GM15510 (cell line): ENCODE measurements around the gene PARVB.

Experiments used
- POLR2A ChIP-seq: IDR thresholded peaks from 3 replicates; pipeline ENCODE4 v1.6.1; 2011; ENCODE audit warnings: borderline replicate concordance; ENCODE audit not compliant: insufficient read length; ENCODE audit errors: extremely low read depth

PARVB gene

DNA sequence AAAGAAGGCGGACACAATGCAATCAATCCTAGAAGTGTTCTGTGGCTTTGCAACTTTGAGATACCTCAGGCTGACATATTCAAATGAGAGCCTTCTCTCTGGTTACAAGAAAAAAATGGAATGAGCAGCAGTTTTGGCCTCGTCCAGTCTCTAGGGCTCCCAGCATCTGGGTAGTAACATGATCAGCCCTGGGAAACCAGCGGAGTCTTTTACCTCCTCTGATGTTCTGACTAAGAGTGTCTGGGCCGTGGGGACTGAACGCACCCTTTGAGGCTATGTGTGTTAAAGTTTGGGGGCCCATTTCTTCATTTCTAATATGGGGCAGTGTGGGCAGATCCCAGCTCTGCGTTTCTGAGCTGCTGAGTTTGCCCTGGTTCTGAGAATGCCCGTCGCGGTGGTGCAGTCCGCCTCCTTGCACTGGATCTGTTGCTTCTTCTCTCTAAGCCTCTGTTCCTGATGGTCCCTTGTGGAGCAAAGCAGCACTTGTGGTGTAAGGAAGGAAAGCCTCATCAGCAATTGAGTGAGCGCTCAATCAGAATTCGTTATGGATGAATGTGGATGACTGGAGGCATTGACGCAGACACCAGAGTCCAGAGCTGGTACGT, 8.1 kb downstream of the PARVB start:
- TF ChIP-seq POLR2A = no peak

DNA sequence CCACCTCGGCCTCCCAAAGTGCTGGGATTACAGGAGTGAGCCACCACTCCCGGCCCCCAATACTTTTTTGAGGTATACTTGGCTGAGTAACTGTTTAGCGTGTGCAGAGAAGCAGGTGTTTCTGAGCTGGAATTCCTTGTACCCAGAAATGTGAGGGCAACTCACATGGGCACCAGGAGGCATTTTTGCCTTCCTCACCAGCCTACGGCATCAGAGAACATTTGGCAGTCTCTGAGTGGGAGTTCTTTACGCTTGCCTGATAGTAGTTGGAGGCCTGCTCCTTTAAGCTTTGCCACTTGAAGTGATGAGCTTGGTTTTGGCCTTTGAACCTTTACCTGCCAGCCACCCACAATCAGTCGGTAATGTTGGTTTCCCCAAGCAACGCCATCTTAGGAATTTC, 9.2 kb downstream of the PARVB start:
- no peak for TF ChIP-seq POLR2A

DNA sequence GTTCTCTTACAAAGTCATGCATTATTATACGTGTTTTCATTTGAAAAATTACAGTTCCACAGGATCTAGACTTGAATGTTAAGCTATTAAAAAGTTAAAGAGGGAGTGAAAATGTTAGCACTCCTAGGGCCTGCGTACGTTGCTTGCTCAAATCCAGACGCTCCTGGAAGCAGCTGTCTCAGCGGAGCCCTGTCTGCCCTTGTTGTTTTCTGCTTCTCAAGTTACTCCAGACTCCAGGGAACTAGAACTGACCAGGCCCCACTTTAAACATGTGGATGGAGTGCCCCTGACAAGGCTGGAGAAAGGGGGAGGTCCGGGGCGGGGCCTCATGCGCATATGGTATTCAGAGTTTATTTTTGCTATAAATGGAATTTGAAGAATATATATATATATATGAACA, 9.6 kb downstream of the PARVB start:
- TF ChIP-seq POLR2A = no peak

DNA sequence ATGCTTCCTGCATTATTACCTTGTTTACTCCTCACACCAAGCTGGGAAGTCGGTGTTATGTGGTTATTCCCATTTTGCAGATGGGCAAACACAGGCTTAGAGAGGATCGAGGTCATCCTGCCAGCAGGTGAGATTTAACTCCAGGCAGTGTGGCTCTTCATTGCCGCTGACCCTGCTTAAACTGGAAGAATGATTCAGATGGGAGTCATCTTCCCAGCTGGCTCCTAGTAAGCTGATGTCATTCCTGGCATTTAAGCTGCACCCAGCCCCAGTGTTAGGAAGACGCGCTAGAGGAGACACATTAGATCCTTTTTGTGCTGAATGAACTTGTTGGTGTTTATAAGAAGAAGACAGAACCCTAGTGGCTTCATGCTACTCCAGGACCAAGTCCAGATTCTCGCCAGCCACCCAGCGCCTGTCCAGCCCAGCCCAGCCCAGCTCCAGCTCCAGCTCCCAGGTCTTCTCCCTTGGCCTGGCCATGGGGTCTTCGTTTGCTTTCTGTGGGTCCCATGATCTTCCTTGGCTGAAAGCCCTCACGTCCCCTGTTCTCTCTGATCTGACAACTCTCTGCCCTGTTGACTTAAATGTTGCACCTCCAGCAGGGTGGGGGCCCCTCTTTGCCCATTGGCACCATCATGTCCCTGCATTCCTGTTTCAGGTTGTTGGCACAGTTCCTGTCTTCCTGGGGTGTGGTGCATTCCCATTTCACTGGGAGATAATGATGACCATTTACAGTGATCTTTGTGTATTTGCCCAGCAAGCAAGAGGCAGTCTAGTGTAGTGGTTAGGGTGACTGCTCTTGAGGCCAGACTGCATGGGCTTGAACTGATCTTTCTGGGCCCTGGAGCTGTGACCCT, 13.6 kb downstream of the PARVB start:
- no peak for TF ChIP-seq POLR2A

DNA sequence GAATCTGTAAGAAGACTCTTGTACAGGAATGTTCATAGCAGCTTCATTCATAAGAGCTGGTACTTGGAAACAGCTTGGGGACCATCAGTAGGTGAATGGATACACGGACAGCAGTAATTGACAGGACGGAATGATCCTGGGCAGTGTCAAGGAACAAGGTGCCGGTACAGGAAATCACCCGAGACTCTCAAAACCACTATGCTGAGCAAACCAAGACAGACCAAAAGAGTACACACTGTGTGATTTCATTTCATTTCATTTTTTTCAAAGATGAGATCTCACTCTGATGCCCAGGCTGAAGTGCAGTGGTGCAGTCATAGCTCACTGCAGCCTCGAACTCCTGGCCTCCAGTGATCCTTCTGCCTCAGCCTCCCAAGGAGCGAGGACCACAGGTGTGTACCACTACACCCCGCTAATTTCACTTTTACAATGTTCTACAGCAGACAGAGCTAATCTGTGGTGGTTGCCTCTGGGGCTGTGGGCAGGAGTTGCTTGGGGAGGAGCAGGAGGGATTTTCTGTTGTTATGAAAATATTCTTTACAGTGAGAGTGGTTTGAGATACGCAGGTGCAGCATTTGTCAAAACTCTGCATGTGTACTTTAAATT, 15.6 kb downstream of the PARVB start:
- no peak for TF ChIP-seq POLR2A

DNA sequence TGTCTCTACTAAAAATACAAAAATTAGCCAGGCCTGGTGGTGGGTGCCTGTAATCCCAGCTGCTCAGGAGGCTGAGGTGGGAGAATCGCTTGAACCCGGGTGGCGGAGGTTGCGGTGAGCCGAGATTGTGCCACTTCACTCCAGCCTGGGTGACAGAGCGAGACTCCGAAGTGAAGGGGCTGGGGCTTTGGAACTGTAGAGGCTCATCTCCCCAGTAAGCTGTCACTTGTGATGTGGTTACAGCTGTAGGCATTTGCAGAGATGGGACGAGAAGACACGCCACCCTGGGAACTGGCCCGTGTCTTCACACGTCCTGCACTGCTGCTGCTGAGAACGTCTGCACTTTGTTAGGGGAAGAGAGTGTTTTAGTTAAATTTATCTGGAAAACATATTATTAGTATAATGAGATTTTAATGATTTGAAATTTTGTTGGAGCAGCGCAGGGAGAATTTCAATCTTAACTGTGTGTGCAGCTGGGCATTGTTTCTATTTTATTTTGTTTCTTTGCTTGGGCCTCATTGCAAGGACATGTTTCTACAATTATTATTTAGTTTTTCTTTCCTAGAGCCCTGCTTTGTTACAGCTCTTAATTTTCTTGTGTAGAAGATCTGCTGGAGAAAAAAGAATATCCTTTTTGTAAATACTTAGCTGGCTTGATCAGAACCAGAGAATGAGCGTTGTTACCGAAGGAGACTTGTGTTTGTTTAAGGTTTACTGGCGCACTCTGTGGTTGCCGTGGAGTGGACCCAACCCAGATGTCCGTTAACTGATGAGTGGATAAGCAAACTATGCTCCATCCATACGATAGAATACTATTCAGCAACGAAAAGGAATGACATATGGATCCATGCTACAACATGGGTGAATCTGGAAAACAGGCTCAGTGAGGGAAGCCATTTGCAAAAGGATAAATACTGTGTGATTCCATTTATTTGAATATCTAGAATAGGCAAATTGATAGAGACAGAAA, 18.4 kb downstream of the PARVB start:
- no peak for TF ChIP-seq POLR2A

DNA sequence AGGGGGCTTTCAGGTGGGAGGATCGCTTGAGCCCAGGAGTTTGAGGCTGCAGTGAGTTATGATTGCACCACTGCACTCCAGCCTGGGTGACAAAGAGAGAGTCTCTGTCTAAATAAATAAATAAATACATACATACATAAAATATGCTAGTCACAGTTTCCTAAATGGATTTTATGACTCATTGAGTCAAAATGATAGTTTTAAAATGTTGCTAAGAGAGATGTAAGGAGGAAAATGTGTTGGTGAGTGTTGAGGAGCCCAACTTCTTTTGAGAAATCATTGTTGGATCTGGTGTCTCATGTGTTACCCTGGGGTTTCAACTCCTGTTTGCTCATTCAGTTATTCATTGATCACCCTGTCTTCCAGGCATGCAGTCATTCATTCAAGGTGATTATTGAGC, 21.0 kb downstream of the PARVB start:
- TF ChIP-seq POLR2A = no peak

DNA sequence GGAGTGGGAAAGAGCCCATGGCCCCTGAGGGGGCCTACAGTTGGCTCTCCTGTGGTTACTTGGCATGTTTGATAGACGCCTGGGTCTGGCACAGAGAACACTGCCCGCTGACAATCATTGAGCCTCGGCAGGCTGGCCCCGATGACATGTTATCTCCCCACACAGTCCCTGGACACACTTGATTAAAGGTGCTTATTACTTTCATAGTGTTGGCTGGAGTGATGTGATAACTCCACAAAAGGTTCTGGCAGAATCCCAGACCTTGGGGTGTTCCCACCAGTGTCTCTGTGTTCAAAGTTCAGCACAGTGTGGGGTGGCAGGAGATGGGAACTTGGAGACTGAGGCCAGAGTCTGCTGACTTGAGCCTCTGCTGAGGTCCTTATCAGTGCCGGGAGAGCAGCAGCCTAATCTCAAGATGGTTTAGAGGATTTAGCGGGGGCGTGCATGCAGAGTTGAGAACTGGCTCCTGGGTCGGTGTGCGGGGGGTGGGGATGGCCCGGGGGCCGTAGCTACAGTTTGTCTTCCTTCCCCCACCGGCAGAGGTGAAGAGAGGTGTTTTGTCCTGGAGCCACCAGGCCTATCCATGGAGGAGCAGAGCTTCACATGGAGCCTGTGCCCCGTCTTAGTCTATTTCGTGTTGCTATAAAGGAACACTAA, 22.5 kb downstream of the PARVB start:
- no peak for TF ChIP-seq POLR2A

DNA sequence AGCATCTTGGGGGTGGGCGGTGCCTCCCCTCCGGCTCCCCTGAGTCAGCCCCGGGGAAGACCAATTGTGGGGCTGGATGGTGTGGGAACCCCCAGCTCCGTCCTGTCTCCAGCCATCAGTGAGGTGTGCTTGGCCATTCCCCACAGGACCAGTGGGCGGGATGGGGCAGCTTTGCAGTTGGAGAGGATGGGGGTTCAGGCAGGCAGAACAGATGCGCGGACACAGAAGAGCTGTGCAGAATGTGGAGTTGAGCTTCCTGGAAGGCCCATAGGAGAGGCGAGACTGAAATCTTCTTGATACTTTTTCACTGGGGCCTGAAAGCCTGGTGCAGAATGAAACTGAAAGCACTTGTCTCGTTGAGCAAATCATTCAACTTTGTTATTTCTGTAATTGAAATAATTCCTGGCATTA, 23.8 kb downstream of the PARVB start:
- TF ChIP-seq POLR2A = no peak

DNA sequence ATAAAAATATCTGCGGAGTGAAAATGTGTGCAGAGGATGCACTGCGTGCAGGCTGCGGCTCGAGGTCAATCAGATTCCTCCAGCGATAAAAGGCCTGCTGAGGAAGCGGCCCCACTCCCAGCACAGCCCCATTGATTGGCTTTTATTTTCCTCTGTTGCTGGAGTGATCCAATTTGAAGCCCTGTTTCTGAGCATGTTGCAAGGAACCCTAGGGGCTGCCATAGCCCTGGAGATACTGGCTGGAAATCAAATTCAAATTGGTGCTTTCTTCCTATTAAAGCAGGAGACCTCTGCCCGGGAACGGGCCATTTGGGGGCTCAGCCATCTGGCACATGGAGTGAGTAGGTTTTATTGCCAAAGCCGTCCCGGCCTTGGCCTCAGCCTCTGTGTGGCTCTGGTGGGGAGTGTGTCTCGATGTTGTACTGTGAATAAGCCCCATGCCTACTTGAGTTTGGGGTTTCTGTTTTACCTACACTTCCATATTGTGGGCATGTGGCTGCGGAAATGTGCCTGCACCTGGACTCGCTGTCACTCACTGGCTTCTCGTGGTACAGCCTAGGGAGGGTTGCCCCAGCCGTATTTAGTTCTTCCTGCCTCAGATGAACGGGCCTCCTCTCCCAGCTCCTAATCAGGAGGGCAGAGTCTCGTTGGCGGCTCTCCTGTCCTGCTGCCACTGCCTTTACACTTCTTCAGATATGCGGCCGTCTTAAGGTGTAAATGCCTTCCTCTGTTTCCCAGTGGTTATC, 25.6 kb downstream of the PARVB start:
- TF ChIP-seq POLR2A = no peak

DNA sequence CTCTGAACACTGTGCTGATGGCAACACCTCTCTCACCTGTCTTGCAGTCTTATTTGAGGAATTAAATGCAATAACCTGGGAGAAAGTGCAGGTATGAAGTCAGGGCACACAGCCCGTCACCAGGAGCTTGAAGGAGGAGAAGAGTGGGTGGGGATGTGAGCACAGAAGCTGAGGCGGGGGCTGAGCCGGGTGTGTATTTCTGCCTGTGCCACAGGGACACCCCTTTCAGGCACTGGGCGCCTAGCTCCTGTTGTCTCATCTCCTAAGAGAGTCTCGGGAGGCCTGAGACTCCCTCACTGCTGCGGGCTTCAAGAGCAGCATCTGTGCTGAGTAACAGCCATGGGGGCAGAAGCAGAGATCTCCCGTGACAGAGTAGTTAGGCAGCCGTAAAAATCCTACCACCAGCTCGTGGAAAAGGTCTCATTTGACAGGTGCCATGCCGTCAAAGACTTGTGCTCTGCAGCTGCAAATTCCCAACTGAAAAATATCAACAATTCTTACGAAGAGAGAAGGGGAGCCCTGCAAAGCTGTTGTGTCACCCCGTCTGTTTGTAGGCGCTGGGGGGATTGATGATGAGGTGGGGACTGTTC, 26.8 kb downstream of the PARVB start:
- no peak for TF ChIP-seq POLR2A

DNA sequence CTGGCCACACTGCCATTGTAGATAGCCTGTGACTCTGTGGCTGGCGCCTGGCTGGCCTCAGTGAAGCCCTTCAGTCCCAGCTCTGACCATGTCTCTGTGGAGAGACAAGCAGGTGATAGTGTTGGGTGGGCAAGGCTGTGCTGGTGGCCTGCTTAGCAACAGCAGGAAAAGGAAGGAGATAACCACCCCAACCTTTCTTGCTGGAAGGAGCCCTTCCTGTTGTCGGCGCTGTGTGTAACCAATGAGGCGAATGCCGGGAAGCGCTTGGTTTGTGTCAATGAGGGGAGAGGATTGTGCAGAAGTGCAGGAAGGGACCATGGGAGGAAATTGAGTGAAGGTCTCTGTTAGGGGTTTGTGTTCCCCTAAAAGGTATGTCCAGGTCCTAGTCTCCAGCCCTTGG, 27.3 kb downstream of the PARVB start:
- TF ChIP-seq POLR2A = no peak

DNA sequence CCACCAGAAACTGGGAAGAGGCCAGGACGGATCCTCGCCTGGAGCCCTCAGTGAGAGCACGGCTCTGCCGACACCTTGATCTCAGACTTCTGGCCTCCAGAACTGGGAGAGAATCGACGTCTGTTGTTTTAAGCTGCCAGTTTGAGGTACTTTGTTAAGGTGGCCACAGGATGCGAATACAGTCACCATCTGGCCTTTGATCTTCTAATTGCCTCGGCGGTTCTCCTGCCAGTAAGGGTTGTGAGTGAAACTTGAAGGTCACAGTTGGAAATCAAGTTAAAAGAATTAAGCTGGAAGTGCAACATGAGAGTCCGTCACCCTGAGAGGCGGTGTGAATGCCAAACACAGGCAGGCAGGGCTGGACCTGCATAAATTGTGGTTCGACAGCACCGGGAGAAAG, 27.9 kb downstream of the PARVB start:
- no peak for TF ChIP-seq POLR2A

DNA sequence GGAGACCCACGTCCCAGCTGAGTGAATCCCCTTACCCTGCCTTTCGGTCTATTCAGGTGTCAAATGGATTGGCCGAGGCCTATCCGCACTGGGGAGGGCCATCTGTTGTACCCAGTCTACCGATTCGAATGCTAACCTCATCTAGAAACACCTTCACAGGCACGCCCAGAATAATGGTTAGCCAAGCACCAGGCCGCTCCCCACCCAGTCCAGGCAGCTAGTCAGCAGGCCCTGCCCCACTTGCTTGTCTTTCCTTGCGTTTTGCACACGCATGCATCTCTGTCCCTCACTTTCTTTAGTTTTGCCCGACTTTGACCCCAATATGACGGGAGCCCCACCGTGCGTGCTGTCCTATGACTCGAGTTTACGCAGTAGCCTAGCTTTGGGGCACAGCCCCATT, 31.7 kb downstream of the PARVB start:
- no peak for TF ChIP-seq POLR2A

DNA sequence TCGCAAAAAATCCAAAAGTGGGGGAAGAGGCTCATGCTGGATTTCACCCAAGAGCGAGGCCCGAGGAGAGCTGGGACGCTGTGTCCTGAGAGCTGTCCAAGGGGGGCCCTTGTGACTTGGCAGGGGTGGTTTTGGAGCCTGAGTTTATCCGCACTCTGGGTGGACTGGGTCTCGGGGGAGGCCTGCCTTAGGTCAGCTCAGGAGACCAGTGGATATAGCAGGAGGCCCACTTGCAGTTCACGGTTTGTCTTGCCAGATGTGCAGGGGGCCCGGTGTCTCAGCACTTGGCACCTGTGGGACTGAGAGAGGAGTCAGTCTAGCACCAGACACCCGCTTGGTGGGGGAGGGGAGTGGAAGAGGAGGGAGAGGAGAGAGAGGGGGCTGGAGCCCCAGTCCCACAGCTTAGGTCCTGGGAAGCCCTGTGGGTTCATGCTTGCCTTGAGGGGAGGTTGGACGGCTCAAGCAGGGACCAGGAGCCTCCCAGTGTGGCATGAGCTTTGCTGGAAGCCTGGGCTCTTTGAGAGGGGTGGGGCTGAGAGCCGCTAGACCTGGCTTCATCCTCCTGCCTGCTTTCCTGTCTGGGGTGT, 33.4 kb downstream of the PARVB start:
- TF ChIP-seq POLR2A = no peak
